Osteocyte (in vitro differentiated cells): ENCODE results near the gene ZNF264. TPM values are rescaled to one million over a fixed set of nuclear protein-coding genes. Genes with fewer than 3 reads are reported as not detected.

Experiments used
- DNase-seq: peaks from one replicate; pipeline ENCODE4 v3.0.0; 2021; ENCODE audit warnings: mixed read lengths; ENCODE audit not compliant: unreplicated experiment; ENCODE audit errors: extremely low spot score
- H3K27ac Mint-ChIP-seq: one replicate; pipeline ENCODE4 v1.8.0; 2021; ENCODE audit warnings: mild to moderate bottlenecking, mixed read lengths; ENCODE audit not compliant: unreplicated experiment
- H3K27me3 Mint-ChIP-seq: one replicate; pipeline ENCODE4 v1.8.0; 2021; ENCODE audit warnings: mixed read lengths; ENCODE audit not compliant: unreplicated experiment
- H3K36me3 Mint-ChIP-seq: one replicate; pipeline ENCODE4 v1.8.0; 2021; ENCODE audit warnings: mixed read lengths; ENCODE audit not compliant: unreplicated experiment
- H3K4me1 Mint-ChIP-seq: one replicate; pipeline ENCODE4 v1.8.0; 2021; ENCODE audit warnings: mixed read lengths; ENCODE audit not compliant: unreplicated experiment
- H3K4me3 Mint-ChIP-seq: one replicate; pipeline ENCODE4 v1.8.0; 2021; ENCODE audit warnings: mild to moderate bottlenecking, moderate library complexity, mixed read lengths; ENCODE audit not compliant: unreplicated experiment
- H3K9me3 Mint-ChIP-seq: one replicate; pipeline ENCODE4 v1.8.0; 2021; ENCODE audit warnings: mixed read lengths; ENCODE audit not compliant: unreplicated experiment
- CTCF ChIP-seq: fragments of 200-600 bp; sonication (generic); IDR thresholded peaks from 2 replicates; pipeline ENCODE4 v1.5.0; 2021; ENCODE audit warnings: antibody characterized with exemption, mild to moderate bottlenecking, moderate library complexity
- total RNA-seq: library from RNA; stranded (reverse); gene quantifications from 2 replicates; pipeline ENCODE4 v1.2.1, GENCODE V29; 2021

Gene ZNF264
- total RNA-seq, 1 donor from 2014 or later = 34.2 TPM

GRCh38 chr19:57262044-57262443 is 70.7 kb downstream of the ZNF264 start:
- H3K36me3 Mint-ChIP-seq = peaks cover 42% of the 10 kb centered on the region

GRCh38 chr19:57263244-57263741 is 72.0 kb downstream of the ZNF264 start:
- peaks cover 37% of the 10 kb centered on the region for H3K36me3 Mint-ChIP-seq
- no peaks in the 10 kb centered on the region for H3K4me1 Mint-ChIP-seq
- H3K27ac Mint-ChIP-seq = no peak overlapping the region
- H3K4me3 Mint-ChIP-seq = no peak overlapping the region
- TF ChIP-seq CTCF = no peak
- no peaks in the 10 kb centered on the region for H3K27me3 Mint-ChIP-seq
- DNase-seq = peak; percentile 40
- peaks cover 8% of the 10 kb centered on the region for H3K9me3 Mint-ChIP-seq

More at GRCh38 chr19:57262044-57262443, 70.7 kb downstream of the ZNF264 start:
- Mint-ChIP-seq H3K4me1 (no peaks in the 10 kb centered on the region), H3K9me3 (peaks cover 8% of the 10 kb centered on the region), H3K27ac (no peak overlapping the region), H3K27me3 (no peaks in the 10 kb centered on the region), H3K4me3 (no peak overlapping the region)
- TF ChIP-seq CTCF = no peak
- no peak for DNase-seq

- peak; percentile 42 for DNase-seq
- H3K4me1 Mint-ChIP-seq = no peaks in the 10 kb centered on the region
- H3K9me3 Mint-ChIP-seq = no peaks in the 10 kb centered on the region
These were observed 76.0 kb downstream of the ZNF264 start for GRCh38 chr19:57267291-57267690.

GRCh38 chr19:57269515-57270250 is 78.4 kb downstream of the ZNF264 start:
- peaks cover 30% of the 10 kb centered on the region for H3K36me3 Mint-ChIP-seq
- no peaks in the 10 kb centered on the region for H3K4me1 Mint-ChIP-seq
- H3K9me3 Mint-ChIP-seq = no peaks in the 10 kb centered on the region
- no peak overlapping the region for H3K4me3 Mint-ChIP-seq
- no peak for TF ChIP-seq CTCF
- no peaks in the 10 kb centered on the region for H3K27me3 Mint-ChIP-seq
- DNase-seq = peak; percentile 21
- H3K27ac Mint-ChIP-seq = no peak overlapping the region

More at GRCh38 chr19:57267291-57267690, 76.0 kb downstream of the ZNF264 start:
- Mint-ChIP-seq H3K27me3 (no peaks in the 10 kb centered on the region), H3K4me3 (no peak overlapping the region), H3K36me3 (peaks cover 18% of the 10 kb centered on the region), H3K27ac (no peak overlapping the region)
- TF ChIP-seq CTCF = no peak

- no peak overlapping the region for H3K4me3 Mint-ChIP-seq
- no peak for TF ChIP-seq CTCF
- no peak overlapping the region for H3K27ac Mint-ChIP-seq
- H3K9me3 Mint-ChIP-seq = no peaks in the 10 kb centered on the region
- H3K4me1 Mint-ChIP-seq = no peaks in the 10 kb centered on the region
- peak; percentile 17 for DNase-seq
- H3K27me3 Mint-ChIP-seq = no peaks in the 10 kb centered on the region
- peaks cover 25% of the 10 kb centered on the region for H3K36me3 Mint-ChIP-seq
These were observed 80.0 kb downstream of the ZNF264 start for GRCh38 chr19:57271280-57271679.
